CD4-positive, alpha-beta memory T cell (primary cell): ENCODE measurements around the gene LAMA5. TPM values are rescaled to one million over a fixed set of nuclear protein-coding genes. Genes with fewer than 3 reads are reported as not detected.

Experiments
- CTCF ChIA-PET: fragments of 350-600 bp; sonication (Branson Sonifier 250); formaldehyde crosslinking; loops from one replicate; lab custom pipeline; 2021; ENCODE audit warnings: inconsistent platforms; ENCODE audit not compliant: partially characterized antibody; lab: Charles Lee
- POLR2A ChIA-PET: fragments of 350-600 bp; sonication (Branson Sonifier 250); formaldehyde crosslinking; loops from one replicate; lab custom pipeline; 2021; ENCODE audit not compliant: partially characterized antibody; lab: Charles Lee
- DNase-seq, 5 donors: peaks; one replicate each; pipeline versions ENCODE4 v3.0.0 to v3.0.0-alpha.2; 2020 to 2022; ENCODE audit warnings: mixed read lengths in 1 of 5
- H3K27ac ChIP-seq: one replicate; pipeline ENCODE4 v1.7.0; 2013; ENCODE audit warnings: low read depth, low read length
- H3K27me3 ChIP-seq: 2 replicates; pipeline ENCODE4 v1.7.0; 2013; ENCODE audit warnings: mild to moderate bottlenecking, low read length, moderate library complexity; ENCODE audit not compliant: insufficient read depth
- H3K36me3 ChIP-seq: 2 replicates; pipeline ENCODE4 v1.7.0; 2013; ENCODE audit warnings: mild to moderate bottlenecking, low read length, moderate library complexity; ENCODE audit not compliant: insufficient read depth
- H3K4me1 ChIP-seq: 2 replicates; pipeline ENCODE4 v1.7.0; 2013; ENCODE audit warnings: mild to moderate bottlenecking, low read length, moderate library complexity; ENCODE audit not compliant: insufficient read depth
- H3K4me3 ChIP-seq, 2 donors: one replicate each; pipeline ENCODE4 v1.7.0; 2013; ENCODE audit warnings: low read length in 2 of 2, mild to moderate bottlenecking in 1 of 2
- H3K9me3 ChIP-seq, 2 donors: one replicate each; pipeline ENCODE4 v1.7.0; 2013; ENCODE audit warnings: low read length in 2 of 2, control low read depth in 1 of 2; ENCODE audit not compliant: control insufficient read depth in 1 of 2
- H3K27ac Mint-ChIP-seq, 7 donors: one replicate each; pipeline ENCODE4 v1.8.0; 2020 to 2021; ENCODE audit warnings: mixed read lengths in 7 of 7, mild to moderate bottlenecking in 6 of 7, inconsistent platforms in 3 of 7, moderate library complexity in 3 of 7
- H3K27me3 Mint-ChIP-seq, 2 donors: one replicate each; pipeline ENCODE4 v1.8.0; 2020 to 2021; ENCODE audit warnings: mixed read lengths in 2 of 2
- H3K36me3 Mint-ChIP-seq, 2 donors: one replicate each; pipeline ENCODE4 v1.8.0; 2020 to 2021; ENCODE audit warnings: mixed read lengths in 2 of 2, inconsistent platforms in 1 of 2, mild to moderate bottlenecking in 1 of 2
- H3K4me1 Mint-ChIP-seq, 4 donors: one replicate each; pipeline ENCODE4 v1.8.0; 2020 to 2021; ENCODE audit warnings: mixed read lengths in 4 of 4, mild to moderate bottlenecking in 1 of 4
- H3K4me3 Mint-ChIP-seq, 8 donors: one replicate each; pipeline ENCODE4 v1.8.0; 2020 to 2021; ENCODE audit warnings: mixed read lengths in 8 of 8, mild to moderate bottlenecking in 7 of 8, moderate library complexity in 6 of 8, inconsistent platforms in 3 of 8
- H3K9me3 Mint-ChIP-seq, 8 donors: one replicate each; pipeline ENCODE4 v1.8.0; 2020 to 2021; ENCODE audit warnings: mixed read lengths in 8 of 8, mild to moderate bottlenecking in 5 of 8, inconsistent platforms in 3 of 8, moderate library complexity in 1 of 8
- intact Hi-C: fragments of 100-400 bp; cut with micrococcal nuclease; formaldehyde crosslinking; loops from one replicate; pipeline ENCODE4 v1.15.1; 2023
- polyA plus RNA-seq, 2 donors: library from polyadenylated mRNA; unstranded; fragments of 300-500 nt; fragmentation: Illumina TruSeq; gene quantifications; one replicate each; pipeline ENCODE4 v1.2.3, GENCODE V29; 2021
- total RNA-seq, 2 experiments: library from RNA; stranded (reverse); gene quantifications; one replicate each; pipeline ENCODE4 v1.2.3, GENCODE V29; 2021

LAMA5 gene
- total and polyA plus RNA-seq, 4 experiments from 2014 or later: 0.49 TPM; not detected in 3

DNA sequence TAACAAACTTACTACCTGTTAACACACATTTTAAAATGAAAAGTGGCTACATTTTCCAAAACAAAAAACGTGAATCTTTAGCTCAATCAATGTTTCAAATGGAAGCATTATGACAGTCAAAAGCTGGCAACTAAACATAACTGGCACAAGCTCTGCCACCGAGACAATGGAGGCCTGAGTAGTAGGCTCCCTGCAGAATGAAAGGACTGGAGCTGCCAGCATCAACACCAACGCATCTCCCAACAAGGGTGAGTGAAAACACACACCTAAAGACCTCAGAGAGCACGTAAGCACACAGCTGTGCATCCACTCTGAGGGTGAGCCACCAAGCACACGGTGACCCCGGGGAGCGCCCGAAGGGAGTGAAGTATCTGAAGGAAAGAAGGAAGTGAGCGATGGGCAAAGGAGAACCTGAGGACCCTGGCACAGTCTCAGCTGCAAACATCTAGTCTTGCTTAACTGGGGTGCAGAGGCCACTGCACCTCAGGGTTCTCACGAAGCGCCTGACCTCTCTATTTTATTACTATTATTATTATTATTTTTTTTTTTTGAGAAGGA lies 65.9 kb downstream of the LAMA5 start:
- H3K4me1 ChIP-seq: peaks cover 30% of the 10 kb centered on the region
- no peaks in the 10 kb centered on the region for H3K27me3 ChIP-seq
- Mint-ChIP-seq H3K4me3 (peak overlapping the region in 3 of 8 donors; percentile 65 to 97 (median 71)), H3K36me3 (peaks cover 6 to 27% of the 10 kb centered on the region in 2 donors), H3K9me3 (no peaks in the 10 kb centered on the region), H3K4me1 (peaks cover 10 to 32% (median 23%) of the 10 kb centered on the region in 4 donors), H3K27me3 (no peaks in the 10 kb centered on the region), H3K27ac (peak overlapping the region in 4 of 7 donors; percentile 16 to 98 (median 62))
- no peaks in the 10 kb centered on the region for H3K9me3 ChIP-seq
- DNase-seq: no peak
- H3K27ac ChIP-seq: no peak overlapping the region
- POLR2A ChIA-PET: interaction anchor here (0.9 to 2.3 kb wide), 2 partner anchors 85 to 106 kb away, joined by 3 to 19 read pairs; partner anchors contain the start of genes CABLES2 and RPS21
- no peak overlapping the region for H3K4me3 ChIP-seq
- H3K36me3 ChIP-seq: peaks cover 13% of the 10 kb centered on the region
- CTCF ChIA-PET: interaction anchor here (0.7 to 3.1 kb wide), 6 partner anchors 15 to 290 kb away, joined by 3 to 23 read pairs (median 3); no protein-coding TSS in a partner anchor
- intact Hi-C loops: loop anchor here (2.0 to 5.0 kb wide), 2 partner anchors 289 to 316 kb away; no protein-coding TSS in a partner anchor

DNA sequence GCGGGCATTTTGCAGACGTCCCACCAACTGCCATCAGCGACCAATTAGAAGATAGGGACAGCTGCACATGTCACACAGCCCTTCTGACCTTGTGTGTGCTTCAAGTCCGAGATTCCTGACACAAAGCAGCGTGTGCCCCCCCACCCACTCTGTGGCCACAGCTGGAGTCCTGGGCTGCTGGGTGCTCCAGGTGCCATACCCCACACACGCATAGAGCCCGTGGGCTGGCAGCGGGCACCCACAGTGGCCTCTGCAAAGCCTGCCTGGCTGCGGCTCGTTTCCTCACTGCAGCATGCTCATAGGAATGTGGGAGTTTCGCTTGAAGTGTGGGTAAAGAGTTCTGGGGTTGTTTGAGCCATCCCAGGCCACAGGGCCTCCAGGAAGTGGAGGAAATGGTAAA lies 66.8 kb downstream of the LAMA5 start:
- Mint-ChIP-seq H3K4me1 (peaks cover 7 to 29% (median 19%) of the 10 kb centered on the region in 4 donors), H3K36me3 (peaks cover 4 to 30% of the 10 kb centered on the region in 2 donors), H3K27me3 (no peaks in the 10 kb centered on the region), H3K27ac (no peak overlapping the region), H3K4me3 (no peak overlapping the region), H3K9me3 (no peaks in the 10 kb centered on the region)
- no peak for DNase-seq
- Histone ChIP-seq H3K27me3 (no peaks in the 10 kb centered on the region), H3K9me3 (no peaks in the 10 kb centered on the region), H3K27ac (no peak overlapping the region), H3K4me1 (peaks cover 23% of the 10 kb centered on the region), H3K36me3 (peaks cover 12% of the 10 kb centered on the region), H3K4me3 (no peak overlapping the region)
- ChIA-PET POLR2A (no interaction called here), CTCF (interaction anchor here (0.7 to 3.1 kb wide), 5 partner anchors 20 to 289 kb away, joined by 3 to 23 read pairs (median 3); no protein-coding TSS in a partner anchor)
- intact Hi-C loops: loop anchor here (2.0 to 5.0 kb wide), 2 partner anchors 288 to 316 kb away; no protein-coding TSS in a partner anchor

DNA sequence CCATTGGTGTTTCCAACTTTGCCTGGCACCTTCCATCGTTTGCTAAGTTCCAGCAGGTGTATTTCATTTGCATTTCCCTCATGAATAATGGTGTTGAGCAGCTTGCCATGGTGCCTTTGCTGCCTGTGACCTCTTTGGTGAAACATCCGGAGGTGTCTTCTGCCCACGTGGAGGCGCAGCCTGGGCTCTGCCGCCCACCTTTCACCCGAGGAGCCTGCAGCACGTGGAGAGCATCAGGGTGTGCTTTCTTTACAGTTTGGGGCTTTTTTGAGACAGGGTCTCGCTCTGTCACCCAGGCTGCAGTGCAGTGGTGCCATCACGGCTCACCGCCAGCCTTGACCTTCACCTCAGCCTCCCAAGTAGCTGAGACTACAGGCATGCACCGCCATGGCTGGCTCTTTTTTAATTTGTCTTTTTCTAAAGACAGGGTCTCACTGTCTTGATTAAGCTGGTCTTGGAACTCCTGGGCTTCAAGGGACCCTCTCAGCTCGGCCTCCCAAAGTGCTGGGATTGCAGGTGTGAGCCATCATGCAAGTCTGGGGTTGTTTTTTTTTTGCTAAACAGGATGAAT lies 67.4 kb downstream of the LAMA5 start:
- peaks cover 7 to 27% (median 15%) of the 10 kb centered on the region in 4 donors for H3K4me1 Mint-ChIP-seq
- Histone ChIP-seq H3K9me3 (no peaks in the 10 kb centered on the region), H3K36me3 (peaks cover 11% of the 10 kb centered on the region), H3K27me3 (no peaks in the 10 kb centered on the region), H3K4me3 (no peak overlapping the region), H3K27ac (no peak overlapping the region), H3K4me1 (peaks cover 17% of the 10 kb centered on the region)
- H3K9me3 Mint-ChIP-seq: no peaks in the 10 kb centered on the region
- DNase-seq: no peak
- intact Hi-C loops: loop anchor here (2.0 to 5.0 kb wide), 2 partner anchors 287 to 317 kb away; no protein-coding TSS in a partner anchor
- H3K27ac Mint-ChIP-seq: no peak overlapping the region
- ChIA-PET POLR2A (no interaction called here), CTCF (interaction anchor here (3.0 to 3.1 kb wide), 2 partner anchors 83 to 289 kb away, joined by 10 to 23 read pairs; no protein-coding TSS in a partner anchor)
- no peak overlapping the region for H3K4me3 Mint-ChIP-seq
- H3K27me3 Mint-ChIP-seq: no peaks in the 10 kb centered on the region
- H3K36me3 Mint-ChIP-seq: peaks cover 8 to 30% of the 10 kb centered on the region in 2 donors

DNA sequence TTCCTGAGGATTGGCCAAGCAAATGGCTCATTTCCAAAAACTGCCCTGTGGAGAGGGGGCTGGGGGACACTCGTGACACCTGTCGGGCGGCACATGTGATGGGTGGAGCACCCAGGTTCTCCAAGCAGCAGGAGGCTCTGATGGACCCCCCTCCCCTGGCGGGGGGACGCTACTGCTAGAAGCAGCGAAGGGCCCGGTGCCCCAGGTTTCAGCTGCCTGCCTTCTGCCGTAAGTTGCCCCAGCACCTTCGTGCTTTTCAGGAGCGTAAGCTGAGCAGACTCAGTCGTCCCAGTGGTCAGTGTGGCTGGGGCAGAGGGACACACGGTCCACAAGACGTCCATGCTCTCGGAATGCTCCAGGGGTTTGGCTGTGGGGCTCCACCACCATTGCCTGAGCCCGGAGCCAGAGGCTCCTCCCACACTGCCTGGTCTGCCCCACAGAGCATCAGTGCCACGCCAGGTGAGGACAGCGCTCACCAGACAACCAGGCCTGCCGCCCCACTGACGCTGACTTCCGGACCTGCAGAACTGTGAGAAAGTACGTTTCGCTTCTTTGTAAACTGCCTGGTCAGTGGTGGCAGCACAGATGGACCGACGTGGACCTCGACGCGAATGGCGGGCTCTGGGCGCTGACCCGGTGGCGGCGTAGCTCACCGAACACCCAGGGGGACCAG lies 68.4 kb downstream of the LAMA5 start:
- no peaks in the 10 kb centered on the region for H3K27me3 ChIP-seq
- H3K36me3 ChIP-seq: peaks cover 15% of the 10 kb centered on the region
- H3K27ac Mint-ChIP-seq: no peak overlapping the region
- intact Hi-C loops: no loop called here
- CTCF ChIA-PET: interaction anchor here (0.8 to 3.1 kb wide), 3 partner anchors 84 to 288 kb away, joined by 3 to 23 read pairs (median 10); no protein-coding TSS in a partner anchor
- H3K36me3 Mint-ChIP-seq: peaks cover 16 to 30% of the 10 kb centered on the region in 2 donors
- H3K27ac ChIP-seq: no peak overlapping the region
- H3K4me1 ChIP-seq: peaks cover 6% of the 10 kb centered on the region
- no peaks in the 10 kb centered on the region for H3K9me3 Mint-ChIP-seq
- no peaks in the 10 kb centered on the region for H3K9me3 ChIP-seq
- H3K4me3 ChIP-seq: no peak overlapping the region
- H3K4me3 Mint-ChIP-seq: no peak overlapping the region
- H3K4me1 Mint-ChIP-seq: peaks cover 2 to 18% (median 7%) of the 10 kb centered on the region in 4 donors
- no peak for DNase-seq
- H3K27me3 Mint-ChIP-seq: no peaks in the 10 kb centered on the region
- POLR2A ChIA-PET: no interaction called here

- ChIA-PET CTCF (interaction anchor here (0.8 kb wide), 1 partner anchor 85 kb away, joined by 3 read pairs; no protein-coding TSS in a partner anchor), POLR2A (no interaction called here)
- Mint-ChIP-seq H3K9me3 (no peaks in the 10 kb centered on the region), H3K4me3 (no peak overlapping the region), H3K36me3 (peaks cover 17 to 29% of the 10 kb centered on the region in 2 donors), H3K27me3 (no peaks in the 10 kb centered on the region), H3K4me1 (peaks cover 2 to 12% (median 5%) of the 10 kb centered on the region in 4 donors), H3K27ac (peak overlapping the region in 1 of 7 donors; percentile 46)
- Histone ChIP-seq H3K4me1 (peaks cover 3% of the 10 kb centered on the region), H3K36me3 (peaks cover 20% of the 10 kb centered on the region), H3K27me3 (no peaks in the 10 kb centered on the region), H3K4me3 (no peak overlapping the region), H3K9me3 (no peaks in the 10 kb centered on the region), H3K27ac (no peak overlapping the region)
- DNase-seq: no peak
- intact Hi-C loops: no loop called here
Observed at GRCh38 chr20:62297449-62298227, 69.5 kb downstream of the LAMA5 start.

- Histone ChIP-seq H3K36me3 (peaks cover 20% of the 10 kb centered on the region), H3K27me3 (no peaks in the 10 kb centered on the region), H3K9me3 (no peaks in the 10 kb centered on the region), H3K27ac (no peak overlapping the region), H3K4me1 (peaks cover 8% of the 10 kb centered on the region), H3K4me3 (no peak overlapping the region)
- no peaks in the 10 kb centered on the region for H3K27me3 Mint-ChIP-seq
- H3K4me1 Mint-ChIP-seq: peaks cover 5 to 13% (median 9%) of the 10 kb centered on the region in 4 donors
- CTCF ChIA-PET: no interaction called here
- peaks cover 21 to 28% of the 10 kb centered on the region in 2 donors for H3K36me3 Mint-ChIP-seq
- H3K9me3 Mint-ChIP-seq: no peaks in the 10 kb centered on the region
- POLR2A ChIA-PET: no interaction called here
- no peak for DNase-seq
- no peak overlapping the region for H3K4me3 Mint-ChIP-seq
- intact Hi-C loops: no loop called here
- H3K27ac Mint-ChIP-seq: peak overlapping the region in 1 of 7 donors; percentile 46
Observed at GRCh38 chr20:62296724-62297448, 70.2 kb downstream of the LAMA5 start.
